Stimulated activated CD4-positive, alpha-beta T cell treated with anti-CD3 and anti-CD28 coated beads, Interleukin-4, amount 100 ng/mL, for 48 hours (primary cell): ENCODE measurements around the gene RPIA.
A peak's percentile ranks its signal among the peaks of the same experiment; 100 is the strongest.
"Not testable (repeated sequence)": the region's sequence is repeated elsewhere in the genome, so short reads cannot be mapped to it uniquely, and the experiment has no call there.

ENCODE experiments used
- DNase-seq, 2 donors: peaks; one replicate each; pipeline ENCODE4 v3.0.0-alpha.2; 2020; ENCODE audit warnings: low read depth in 2 of 2

RPIA gene

DNA sequence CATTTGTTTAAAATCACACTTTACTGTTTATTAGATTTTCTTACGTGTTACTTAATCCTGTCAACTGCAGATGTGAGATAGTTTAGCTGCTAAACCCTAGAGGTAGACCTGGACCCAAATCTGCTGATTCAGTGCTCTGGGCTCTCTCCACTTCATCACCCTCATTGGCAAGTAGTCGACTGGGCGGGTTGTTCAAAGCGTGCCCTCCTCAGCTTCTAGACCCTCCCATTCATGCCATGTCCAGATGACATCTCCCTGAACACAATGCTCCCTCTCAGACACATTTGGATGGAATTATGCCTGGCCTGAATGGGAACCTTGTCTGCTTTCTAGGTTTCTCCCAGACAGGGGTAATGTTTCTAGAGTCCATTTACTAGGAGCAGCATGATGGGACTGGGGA is 43.7 kb downstream of the RPIA start:
- no peak for DNase-seq

DNA sequence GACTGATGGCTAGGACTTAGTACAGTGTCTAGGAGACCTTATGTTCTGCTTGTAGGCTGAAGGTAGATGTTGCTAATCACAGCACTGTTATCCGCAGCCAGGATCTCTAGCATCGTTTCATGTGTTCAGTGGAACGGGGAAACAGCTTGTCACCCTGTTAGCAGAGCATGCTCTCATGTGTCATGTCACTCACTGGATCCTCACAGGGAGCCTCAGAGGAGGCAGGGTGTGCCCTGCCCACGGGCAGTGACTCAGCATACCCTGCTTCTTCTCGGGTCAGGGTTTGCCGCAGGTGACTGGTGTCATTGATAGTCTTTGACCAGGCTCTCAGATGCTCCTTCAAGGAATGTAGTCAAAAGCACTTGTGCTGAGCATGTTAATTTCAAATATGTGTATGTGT is 44.4 kb downstream of the RPIA start:
- peak in 1 of 2 donors; percentile 15 for DNase-seq

DNA sequence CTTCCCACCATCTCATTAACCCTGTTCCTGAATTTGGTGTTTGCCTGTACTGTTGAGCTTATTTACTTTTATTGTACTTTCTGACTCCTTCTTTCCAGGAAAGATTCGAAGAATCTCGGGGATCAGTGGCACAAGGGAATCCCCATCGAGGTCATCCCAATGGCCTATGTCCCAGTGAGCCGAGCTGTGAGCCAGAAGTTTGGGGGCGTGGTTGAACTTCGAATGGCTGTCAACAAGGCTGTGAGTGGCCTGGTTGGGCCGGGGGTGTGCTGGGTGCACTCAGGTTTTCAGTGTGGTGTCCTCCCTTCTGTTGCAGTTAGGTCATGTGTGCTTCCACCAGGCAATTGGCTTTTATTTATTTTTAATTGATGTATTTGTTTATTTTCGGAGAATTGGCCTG is 45.0 kb downstream of the RPIA start:
- no peak for DNase-seq

DNA sequence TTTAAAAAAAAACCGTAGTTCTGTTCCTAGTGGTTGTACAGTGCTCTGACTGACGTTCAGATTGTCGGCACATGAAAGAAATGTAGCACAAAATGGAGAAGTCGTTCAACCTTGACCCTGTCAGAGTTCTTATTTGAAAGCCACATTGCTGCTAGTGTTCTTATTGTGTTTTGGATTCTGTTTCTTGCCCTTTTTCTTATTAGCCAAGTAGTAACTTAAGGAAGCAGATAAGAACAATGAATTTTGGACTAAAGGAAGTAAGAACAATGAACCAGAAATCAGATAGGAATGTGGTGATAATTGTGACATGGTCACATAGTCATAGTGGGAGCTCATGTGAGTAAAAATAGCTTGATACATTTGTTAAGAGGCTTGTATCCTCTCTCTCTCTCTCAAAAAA is 45.9 kb downstream of the RPIA start:
- no peak for DNase-seq

DNA sequence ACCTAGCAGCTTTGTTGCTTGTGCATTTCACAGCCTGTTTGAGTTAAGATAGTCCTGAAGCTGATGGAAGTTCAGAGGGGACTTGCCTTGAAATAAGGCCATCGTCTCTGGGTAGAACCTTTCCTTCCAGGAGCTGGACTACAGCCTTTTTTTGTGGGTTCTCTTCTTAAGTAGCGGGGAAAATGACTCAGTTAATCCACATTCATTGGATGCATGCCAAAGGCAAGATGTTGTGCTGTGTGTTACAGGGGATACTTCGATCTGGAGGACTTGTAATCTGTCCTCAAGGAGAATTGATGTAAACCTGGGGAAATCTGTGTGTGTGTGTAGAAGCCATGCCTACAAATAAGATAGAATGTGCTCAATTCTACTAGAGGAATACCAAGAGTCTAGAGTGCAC is 46.8 kb downstream of the RPIA start:
- DNase-seq, result no peak

DNA sequence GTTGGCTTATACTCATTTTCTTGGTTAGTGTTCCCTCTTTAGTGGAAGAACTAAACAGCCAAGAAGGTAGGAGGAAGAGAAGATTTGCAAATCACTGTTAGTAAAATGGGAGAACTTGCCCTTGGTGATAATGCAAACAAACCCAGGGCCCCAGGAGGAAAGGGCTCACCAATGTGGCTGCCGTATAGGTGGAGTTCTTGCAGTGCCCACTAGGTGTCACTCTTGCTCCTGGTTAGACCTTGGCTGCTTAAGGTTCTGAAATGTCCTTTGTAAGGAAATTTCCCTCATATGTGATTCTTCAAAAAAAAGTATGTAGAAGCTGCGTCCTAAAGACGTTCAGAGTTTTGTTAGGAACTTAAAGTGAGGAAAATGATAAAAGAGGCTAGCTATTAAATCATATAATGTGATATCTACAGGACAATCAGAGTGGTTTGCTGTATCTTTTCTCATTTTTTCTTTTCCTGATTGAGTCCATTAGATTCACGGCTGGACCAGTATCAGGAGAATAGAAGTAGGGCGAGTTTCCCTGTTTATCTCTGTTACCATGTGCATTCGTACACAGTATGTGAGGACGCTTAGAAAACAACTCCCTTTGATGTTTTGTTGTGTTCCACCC is 48.6 kb downstream of the RPIA start:
- peak; percentile 61 to 68 for DNase-seq

DNA sequence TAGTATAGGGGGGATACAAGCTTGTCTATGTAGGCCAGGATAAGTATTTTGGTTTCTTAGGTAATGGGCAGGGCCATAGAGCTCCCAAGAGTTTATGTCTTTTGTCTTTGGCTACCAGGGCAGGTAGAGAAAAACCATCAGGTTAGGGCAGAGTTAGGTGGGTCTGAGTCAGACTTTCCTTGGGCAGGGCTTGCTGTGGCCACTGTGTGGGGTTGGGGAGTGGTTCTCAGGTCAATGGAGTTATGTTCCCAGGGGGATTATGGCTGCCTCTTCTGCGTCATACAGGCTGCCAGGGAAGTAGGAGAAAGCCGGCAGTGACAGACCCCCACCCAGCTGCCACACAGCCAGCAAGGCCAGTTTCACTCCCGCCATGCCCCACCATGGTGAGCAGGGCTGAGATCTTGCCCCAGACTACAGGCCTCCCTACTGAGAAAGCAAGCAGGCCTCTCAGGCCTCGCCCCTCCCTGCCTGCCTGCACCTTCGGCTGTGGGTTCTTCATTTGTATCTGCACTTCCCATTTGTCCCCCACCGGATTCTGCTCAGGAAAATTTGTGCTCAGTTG is 55.5 kb downstream of the RPIA start:
- DNase-seq, result no peak

DNA sequence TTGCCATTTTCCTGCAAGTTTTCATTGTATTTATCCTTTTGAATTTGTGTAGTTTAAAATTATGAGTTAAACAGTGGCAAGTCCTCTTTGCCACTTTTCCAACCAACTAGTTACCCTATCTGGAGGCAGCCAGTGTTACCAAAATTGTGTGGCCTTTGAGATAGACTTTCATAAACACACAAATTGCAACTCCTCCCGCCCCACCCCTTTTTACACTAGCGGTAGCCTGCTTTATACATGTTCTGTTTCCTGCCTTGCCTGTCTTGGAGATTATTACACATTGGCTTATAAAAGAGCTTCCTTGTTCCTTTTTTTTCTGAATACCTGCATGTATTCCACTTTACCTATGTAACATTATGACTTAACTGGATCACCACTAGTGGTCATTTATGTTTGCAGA is 56.5 kb downstream of the RPIA start:
- DNase-seq, result no peak

DNA sequence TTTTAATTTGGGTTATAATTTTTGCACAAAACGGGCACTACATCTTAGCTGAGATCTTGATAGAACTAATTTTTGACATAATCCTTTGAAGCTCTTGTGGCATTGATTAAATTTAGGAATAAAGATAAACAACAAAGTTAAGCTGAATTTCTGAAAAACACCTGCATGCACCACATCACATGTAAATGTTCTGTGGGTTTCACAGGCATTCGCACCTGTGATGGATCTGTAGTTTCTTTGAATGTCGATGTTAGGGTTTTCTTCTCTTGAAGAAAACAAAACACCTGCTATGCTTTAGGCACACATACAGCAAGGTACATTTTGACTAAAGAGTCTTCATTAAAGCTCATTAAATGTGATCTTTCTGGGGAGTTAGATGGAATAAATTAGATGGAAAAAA is 60.3 kb downstream of the RPIA start:
- no peak for DNase-seq

DNA sequence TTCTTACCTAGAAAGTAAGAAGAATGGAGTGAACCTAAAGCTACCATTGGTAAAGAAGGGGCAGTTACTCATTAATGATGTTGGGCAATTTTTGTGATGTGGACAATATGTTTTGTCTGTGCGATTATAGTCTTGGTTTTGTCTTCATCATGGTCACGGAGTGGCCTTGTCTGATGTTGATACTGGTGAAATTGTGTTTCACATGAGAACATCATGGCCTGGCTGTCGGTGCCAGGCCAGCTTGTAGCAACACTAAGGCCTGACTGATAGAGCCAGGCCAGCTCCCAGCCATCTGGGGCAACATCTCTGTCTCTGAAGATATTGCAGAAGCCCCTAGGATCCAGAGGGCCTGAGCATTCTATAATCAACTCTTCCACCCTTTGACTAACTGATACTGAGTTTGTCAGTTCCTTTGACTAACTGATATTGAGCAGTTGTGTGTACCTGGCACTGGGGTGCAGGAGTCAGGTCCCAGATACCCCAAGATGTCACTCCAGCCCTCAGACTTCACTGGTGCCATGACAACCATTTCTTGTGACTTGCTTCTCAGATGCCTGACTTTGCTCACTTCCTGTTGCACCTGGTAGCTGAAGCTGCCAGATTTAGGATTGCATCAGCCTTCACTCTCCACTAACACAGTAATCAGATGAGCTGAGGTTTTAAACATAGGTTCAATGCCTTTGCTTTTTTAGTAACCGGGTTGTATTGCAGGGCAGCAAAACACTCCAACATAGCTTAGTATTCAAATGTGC is 62.5 kb downstream of the RPIA start:
- peak in 1 of 2 donors; percentile 13 for DNase-seq

DNA sequence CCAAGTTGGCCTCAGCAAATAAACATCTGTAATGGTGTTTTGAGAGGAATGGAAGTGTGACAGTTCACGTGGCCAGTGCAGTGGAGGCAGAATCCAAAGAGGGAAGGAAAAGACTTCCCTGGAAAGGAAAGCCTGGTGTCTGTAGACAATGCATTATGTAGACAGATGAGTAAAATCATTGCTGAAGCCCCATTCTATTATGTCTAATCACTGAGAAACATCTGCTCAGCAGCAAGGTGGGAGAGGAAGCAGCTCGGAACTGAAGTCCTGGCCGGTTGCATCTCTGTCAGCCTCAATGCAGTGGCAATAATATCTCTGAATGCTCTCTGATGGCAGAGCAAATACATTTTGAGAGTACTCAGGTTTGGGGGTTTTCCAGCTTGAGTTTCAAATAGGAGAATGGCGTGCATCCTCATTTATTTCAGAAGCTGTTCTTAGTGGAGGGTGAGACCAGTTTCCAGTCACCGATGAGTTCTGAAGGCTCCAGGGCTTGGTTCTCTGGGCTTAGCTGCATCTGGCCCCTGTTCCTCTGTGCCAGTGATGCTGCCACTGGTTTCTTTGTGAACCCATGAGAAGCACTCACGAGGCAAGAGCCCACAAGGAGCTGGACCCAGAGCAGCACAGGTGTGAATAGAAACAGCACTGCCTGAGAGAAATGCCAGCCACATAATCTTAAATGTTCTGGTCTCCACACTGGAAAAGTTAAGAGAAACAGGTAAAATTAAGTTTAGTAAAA is 63.3 kb downstream of the RPIA start:
- no peak for DNase-seq

DNA sequence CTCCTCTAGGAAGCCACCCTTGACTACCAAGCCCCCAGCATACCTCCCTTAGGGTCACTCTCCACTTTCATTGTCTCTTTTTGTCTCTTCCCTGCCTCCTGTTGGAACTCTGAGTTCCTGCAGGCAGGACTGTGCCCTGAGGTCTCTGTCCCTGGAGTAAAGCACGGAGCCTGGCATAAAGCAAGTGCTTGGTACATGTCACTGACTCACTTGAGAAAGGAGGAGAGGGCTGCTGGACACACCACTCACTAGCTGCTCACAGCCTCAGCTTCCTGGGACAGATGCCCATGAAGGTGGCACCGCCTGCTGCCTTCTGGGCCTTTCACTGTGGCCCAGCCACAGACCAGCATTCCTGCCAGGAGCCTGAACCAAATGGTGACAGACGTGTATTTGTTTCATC is 64.4 kb downstream of the RPIA start:
- DNase-seq, result no peak

DNA sequence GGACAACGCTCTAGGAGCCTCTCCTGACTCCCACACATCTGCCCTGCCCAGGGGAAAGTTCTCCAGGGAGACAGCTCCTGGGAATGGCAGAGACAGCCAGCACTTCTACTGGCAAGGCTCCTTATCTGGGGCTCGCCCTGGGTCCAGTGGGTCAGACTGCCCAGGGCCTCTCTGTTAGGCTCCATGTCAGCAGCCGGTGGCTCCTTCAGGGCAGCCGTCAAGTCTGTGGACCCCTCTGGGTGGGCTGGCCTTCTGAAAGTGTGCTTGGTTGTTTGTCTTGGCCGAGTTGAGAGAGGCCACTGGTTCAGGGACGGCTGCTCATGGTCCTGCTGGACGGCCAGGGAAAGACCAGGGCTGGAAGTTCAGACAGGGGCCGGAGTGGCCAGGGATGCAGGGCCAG is 65.6 kb downstream of the RPIA start:
- no peak for DNase-seq

DNA sequence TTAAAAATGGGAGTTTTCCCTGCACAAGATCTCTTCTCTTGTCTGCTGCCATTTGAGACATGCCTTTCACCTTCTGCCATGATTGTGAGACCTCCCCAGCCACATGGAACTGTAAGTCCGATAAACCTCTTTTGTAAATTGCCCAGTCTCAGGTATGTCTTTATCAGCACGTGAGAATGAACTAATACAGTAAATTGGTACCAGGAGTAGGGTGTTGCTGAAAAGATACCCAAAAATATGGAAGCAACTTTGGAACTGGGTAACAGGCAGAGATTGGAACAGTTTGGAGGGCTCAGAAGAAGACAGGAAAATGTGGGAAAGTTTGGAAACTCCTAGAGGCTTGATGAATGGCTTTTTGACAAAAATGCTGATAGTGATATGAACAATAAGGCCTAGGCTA is 67.2 kb downstream of the RPIA start:
- DNase-seq, result not testable (repeated sequence)

DNA sequence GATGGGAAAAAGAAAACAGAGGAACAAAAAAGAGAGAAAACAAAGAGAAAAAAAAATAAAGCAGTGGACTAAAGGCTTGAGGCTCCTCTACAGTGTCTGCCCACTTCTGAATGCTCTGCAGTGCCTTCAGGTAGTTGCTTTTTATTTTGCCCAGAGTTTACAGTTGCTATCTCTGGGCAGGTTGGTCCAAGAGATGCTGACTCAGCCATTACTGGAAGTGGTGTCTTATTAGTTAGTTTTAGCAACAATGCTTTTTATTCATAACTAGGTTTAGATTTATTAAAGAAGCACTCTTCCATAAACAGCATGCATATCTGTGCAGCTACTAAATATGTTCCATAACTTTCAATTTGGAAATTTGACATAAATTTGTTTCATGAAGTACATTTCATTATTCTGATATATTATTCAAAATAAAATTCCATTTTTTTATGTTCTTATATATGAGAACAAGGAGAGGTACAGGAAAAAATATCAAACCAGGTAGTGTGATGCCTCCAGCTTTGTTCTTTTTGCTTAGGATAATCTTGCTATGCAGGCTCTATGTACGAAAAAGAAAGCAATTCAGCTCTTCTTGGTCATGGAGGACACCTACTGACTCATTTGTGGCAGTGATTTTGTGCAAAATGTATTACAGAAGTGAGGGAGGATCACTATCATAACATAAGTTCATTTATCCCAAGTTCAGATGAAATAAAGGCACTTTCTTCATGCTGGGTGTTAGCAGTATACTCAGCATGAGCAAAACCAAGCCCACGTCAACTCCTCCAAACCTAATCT is 69.5 kb downstream of the RPIA start:
- no peak for DNase-seq

DNA sequence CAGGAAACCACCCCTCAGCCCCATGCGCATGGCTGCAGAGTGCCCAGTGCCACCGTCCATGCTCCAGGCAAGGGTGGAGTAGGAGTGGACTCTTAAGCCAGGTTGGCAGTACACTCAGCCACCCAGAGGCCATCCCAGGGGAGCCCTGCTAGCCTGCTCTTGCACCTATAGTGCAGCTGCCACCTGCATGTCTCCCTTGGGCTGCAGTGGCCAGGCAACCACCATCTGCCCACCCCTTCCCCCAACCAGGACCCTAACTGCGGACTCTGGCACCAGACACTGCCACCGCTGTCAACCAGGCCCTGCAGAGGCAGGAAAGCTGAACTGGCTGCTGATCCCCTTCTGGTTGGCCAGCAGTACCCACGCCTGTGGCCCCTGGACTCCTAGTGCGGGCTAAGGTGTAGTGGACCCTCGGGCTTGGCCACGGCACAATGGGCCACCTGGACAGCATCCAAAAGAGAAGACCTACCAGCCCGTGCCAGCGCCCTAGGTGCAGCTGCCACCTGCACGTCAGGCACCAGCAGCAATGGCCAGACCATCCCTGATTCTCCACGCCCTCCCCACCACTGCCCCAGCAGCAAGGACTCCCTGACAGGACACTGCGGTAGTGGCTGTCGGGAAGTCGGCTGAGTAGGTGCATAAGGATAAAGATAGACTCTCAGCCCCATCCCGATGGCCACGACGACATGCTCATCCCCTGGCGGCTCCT is 72.8 kb downstream of the RPIA start:
- DNase-seq, result no peak

DNA sequence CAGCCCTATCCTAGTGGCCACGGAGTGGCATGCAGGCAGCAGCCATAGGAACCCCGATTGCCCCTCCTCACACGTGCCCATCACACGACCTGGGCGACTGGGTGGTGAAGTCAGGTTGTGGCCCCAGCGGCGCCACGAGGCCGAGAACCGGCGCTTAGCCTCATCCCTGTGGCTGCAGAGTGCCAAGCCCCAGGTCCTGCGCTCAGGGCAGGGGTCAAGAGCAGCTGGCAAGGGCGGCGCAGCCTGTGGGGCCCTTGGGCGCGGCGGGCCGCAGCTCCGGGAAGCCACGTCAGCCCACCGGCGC is 73.3 kb downstream of the RPIA start:
- no peak for DNase-seq

DNA sequence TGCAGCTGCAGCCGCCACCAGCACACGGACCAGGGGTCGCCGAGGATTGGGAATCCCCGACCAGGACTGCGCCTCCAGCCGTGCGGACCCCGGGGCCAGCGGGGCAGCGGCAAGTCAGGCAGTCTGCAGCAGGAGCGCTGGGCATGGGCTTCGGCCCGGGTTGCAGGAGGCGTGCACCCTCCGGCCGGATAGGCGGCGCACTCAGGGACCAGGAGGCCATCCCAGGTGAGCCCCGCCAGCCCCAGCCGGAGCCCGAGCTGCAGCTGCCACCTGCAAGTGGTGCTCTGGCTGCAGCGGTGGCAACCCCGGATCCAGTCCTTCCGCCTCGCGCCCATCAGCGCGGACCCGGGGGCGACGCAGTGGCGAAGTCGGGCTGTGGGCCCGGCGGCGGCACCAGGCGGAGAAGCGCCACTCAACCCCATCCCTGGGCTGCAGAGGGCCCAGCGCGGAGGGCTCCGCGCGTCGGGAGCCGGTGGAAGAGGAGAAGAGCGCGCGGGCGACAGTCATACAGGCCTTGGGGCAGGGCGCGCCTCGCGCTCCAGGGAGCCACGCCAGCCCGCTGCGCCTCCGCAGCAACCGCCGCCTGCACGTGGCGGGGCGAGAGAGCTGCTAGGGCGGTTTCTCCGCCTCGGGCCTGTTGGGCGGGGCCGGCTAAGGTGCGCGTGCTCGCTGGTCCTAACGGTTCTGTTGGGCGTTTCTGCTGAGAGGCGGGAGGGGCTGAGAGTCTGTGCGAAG is 73.8 kb downstream of the RPIA start:
- DNase-seq, result peak; percentile 35 to 52

DNA sequence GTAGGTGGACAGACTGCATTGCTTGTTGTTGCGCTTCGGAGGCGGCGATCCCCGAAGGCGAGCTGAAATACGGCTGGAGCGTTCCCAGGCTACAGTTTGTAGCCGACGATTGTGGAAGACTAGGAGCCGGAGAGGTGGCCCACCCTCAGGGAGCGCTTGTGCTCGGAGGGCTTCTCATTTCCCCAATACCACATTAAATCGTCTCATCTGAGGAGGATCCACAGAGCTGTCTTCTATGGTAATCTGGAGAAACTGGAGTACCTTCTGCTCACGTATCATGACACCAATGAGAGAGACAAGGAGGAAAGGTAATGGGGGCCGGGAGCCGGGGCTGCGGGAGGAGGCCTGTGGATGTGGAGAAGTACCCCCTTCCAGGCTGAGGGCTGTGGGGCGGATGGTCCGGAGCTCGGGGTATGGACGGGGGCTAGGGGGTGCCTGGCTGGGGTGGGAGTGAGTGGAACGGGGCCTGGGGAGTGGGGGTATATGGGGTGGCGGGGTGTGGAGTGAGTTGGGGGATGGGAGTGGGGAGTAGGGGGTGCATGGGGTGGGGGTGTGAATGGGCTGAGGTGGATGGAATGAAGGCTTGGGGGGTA is 74.5 kb downstream of the RPIA start:
- DNase-seq, result not testable (repeated sequence)

DNA sequence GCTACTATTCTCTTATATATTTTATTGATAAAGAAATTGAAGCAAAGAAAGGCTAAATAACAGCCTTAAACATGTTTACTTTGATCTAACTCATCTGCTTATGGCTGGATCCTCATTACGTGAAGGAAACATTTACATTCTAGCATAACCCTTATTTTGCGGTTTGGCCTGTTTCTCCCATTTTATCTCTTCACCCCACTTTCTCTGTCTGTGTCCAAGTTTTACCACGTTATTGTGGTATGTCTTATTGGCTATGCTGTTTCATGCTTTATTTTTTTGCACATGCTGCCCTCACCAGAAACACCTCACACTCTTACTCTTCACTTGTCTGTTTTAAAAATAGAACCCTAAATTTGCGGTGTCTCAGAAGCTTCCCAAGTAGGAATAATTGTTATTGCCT is 78.5 kb downstream of the RPIA start:
- no peak for DNase-seq
